ENCODE measurements around the gene POLH. TPM values are rescaled to one million over a fixed set of nuclear protein-coding genes. Genes with fewer than 3 reads are reported as not detected.

The POLH gene
- total and polyA plus RNA-seq, 2 of the 4 experiments (the other 2 are of a cell fraction), result 13.3 to 26.0 TPM

- Histone ChIP-seq H3K79me1 (ENCODE audit: low read depth in 1 of 2, low read length in 2 of 2) (peaks cover 33 to 50% of the 10 kb centered on the region in 2 experiments), H3K4me2 (ENCODE audit: low read depth, low read length) (no peak overlapping the region), H3K9ac (ENCODE audit: low read depth, low read length) (no peak overlapping the region), H4K91ac (ENCODE audit: insufficient read depth, low read depth, low read length) (no peak overlapping the region), H4K20me1 (ENCODE audit: insufficient read depth, low read length) (peaks cover 20% of the 10 kb centered on the region), H4K8ac (ENCODE audit: low read depth in 2 of 2, low read length in 2 of 2) (no peak overlapping the region), H3K14ac (replicated peaks; ENCODE audit: low read depth, low read length) (no peak overlapping the region), H3K18ac (ENCODE audit: low read depth, low read length) (no peak overlapping the region), H2AFZ (replicated peaks; ENCODE audit: low read length, poor library complexity) (no peak overlapping the region), H3K36me3 (ENCODE audit: control insufficient read depth, insufficient read depth, low read length) (peaks cover 28% of the 10 kb centered on the region), H3K56ac (ENCODE audit: extremely low read depth, insufficient read depth, low read length) (no peak overlapping the region), H3K9me1 (ENCODE audit: insufficient read depth, low read length) (peaks cover 16% of the 10 kb centered on the region), H3K27ac (ENCODE audit: insufficient read depth, low read length) (no peak overlapping the region), H4K5ac (ENCODE audit: low read depth, low read length) (no peak overlapping the region), H2BK20ac (ENCODE audit: low read depth, low read length) (no peak overlapping the region), H2BK5ac (ENCODE audit: low read depth, low read length, poor library complexity, severe bottlenecking) (no peak overlapping the region), H2BK15ac (ENCODE audit: low read depth, low read length) (no peak overlapping the region), H3K4me3 (ENCODE audit: insufficient read depth, low read depth, low read length) (no peak overlapping the region), H3K23ac (ENCODE audit: low read depth, low read length) (no peak overlapping the region), H2AK9ac (replicated peaks; ENCODE audit: low read depth, low read length, poor library complexity) (no peak overlapping the region), H3K9me3 (ENCODE audit: control insufficient read depth, insufficient read depth, low read length) (no peaks in the 10 kb centered on the region), H3K4me1 (ENCODE audit: control insufficient read depth, insufficient read depth, low read length) (peaks cover 6% of the 10 kb centered on the region), H3K27me3 (ENCODE audit: control insufficient read depth, insufficient read depth, low read length) (no peaks in the 10 kb centered on the region), H3K4ac (ENCODE audit: low read depth, low read length) (no peak overlapping the region), H2BK120ac (ENCODE audit: low read depth, low read length) (no peak overlapping the region), H2AK5ac (ENCODE audit: low read depth, low read length) (no peak overlapping the region)
- in situ Hi-C loops (cut with MboI; ENCODE audit: low sequenced_read_pairs), result no loop called here
- 94% methylated on average over 18 of the region's 21 CpGs; no CpG with 5 or more reads in 1 of the 2 experiments for WGBS, 2 experiments (ENCODE audit: extremely low coverage in 2 of 2, insufficient read length in 1 of 2)
- intact Hi-C loops (cut with micrococcal nuclease), result no loop called here
- no peak for ATAC-seq (ENCODE audit: low read depth)
- dilution Hi-C loops (cut with HindIII; ENCODE audit: low sequenced_read_pairs, unreplicated experiment), result no loop called here
- ChIA-PET POLR2A (ENCODE audit: unreplicated experiment) (no interaction called here), CTCF (interaction anchor here (0.7 to 1.0 kb wide), 2 partner anchors 130 to 678 kb away, joined by 3 read pairs; partner anchors contain the start of gene VEGFA)
- no TSS peak for BruUV-seq (replicated peaks)
- no peak for DNase-seq
- TF ChIP-seq CEBPB (IDR thresholded peaks at IDR 0.05; ENCODE audit: low read depth, low read length) (no peak), MXI1 (IDR thresholded peaks at IDR 0.05; ENCODE audit: borderline replicate concordance, low read depth, low read length) (no peak), RCOR1 (IDR thresholded peaks at IDR 0.05; ENCODE audit: insufficient replicate concordance, low read length) (no peak), SMC3 (IDR thresholded peaks at IDR 0.05; ENCODE audit: low read depth, low read length) (no peak), BHLHE40 (IDR thresholded peaks at IDR 0.05; ENCODE audit: low read depth, low read length) (no peak), CTCF (conservative IDR thresholded peaks at IDR 0.05; ENCODE audit: low read depth, low read length) (no peak), RFX5 (IDR thresholded peaks at IDR 0.05; ENCODE audit: low read depth, low read length) (no peak), FOS (IDR thresholded peaks at IDR 0.05; ENCODE audit: low read depth, low read length) (no peak), MAZ (IDR thresholded peaks at IDR 0.05; ENCODE audit: borderline replicate concordance, low read depth, low read length) (no peak), CHD1 (IDR thresholded peaks at IDR 0.05; ENCODE audit: low read depth, low read length) (no peak), NFE2L2 (IDR thresholded peaks at IDR 0.05; ENCODE audit: low read depth, low read length) (no peak), POLR2A (IDR thresholded peaks at IDR 0.05; ENCODE audit: low read depth, low read length) (no peak), MAFK (IDR thresholded peaks at IDR 0.05; ENCODE audit: low read depth, low read length) (no peak), RAD21 (IDR thresholded peaks at IDR 0.05; ENCODE audit: low read length) (no peak)
- TF ChIP-seq, protein P1, sequence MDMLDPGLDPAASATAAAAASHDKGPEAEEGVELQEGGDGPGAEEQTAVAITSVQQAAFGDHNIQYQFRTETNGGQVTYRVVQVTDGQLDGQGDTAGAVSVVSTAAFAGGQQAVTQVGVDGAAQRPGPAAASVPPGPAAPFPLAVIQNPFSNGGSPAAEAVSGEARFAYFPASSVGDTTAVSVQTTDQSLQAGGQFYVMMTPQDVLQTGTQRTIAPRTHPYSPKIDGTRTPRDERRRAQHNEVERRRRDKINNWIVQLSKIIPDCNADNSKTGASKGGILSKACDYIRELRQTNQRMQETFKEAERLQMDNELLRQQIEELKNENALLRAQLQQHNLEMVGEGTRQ (IDR thresholded peaks at IDR 0.05; ENCODE audit: low read depth, low read length), result no peak
Measured at GRCh38 chr6:43639984-43640800, 64.2 kb downstream of the POLH start.
